Embryonic facial prominence (tissue), 1 donor: ENCODE data around the gene IRX1.

Experiments used
- DNase-seq: peaks from one replicate; pipeline ENCODE4 v3.0.0-alpha.2; 2016; ENCODE audit errors: extremely low spot score

IRX1 gene

DNA sequence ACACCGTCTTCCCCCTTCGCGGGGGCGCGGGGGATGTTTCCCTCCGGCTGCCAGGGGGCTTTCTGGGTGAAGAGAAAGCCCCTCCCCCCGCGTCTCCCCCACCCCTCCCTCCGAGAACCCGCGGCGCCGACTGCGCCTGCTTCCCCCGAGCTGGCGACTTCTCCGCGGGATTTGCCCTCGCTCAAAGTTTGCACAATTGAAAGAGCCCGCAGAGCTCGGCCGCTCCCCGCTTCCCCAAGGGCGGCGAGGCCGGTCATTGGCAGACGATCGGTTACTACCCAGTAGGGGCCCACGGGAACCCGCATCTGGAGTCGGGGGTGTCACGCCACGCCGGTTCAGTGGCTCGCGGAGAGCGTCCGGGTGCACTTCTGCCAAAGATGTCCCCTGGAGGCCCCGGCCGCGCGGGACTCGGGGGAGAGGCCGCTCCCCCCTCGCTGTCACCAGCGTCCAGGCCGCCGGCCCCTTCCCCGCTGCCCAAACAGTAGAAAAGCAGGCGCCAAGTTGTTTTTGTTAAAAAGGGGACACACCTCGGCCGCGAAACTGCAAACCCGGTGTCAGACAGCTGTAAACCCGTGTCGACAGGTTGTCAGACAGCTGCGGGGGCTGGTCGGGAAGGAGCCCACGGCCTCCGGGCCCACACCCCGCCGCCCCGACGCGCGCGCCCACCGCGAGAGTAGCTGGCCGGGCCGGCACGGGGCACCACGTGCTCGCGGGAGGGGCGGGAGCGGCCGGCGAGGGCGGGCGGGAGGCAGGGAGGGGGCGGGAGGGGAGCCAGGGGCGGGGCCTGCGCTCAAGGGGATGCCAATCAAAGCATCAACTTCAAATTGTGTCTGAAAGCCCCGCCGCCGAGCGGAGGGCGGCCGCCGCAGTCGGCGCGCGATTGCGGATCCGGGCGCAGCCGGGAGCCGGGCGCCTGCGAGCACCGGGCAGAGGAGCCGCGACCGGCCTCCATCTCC, at the start of gene IRX1:
IRX1 (plus strand) TSS at position 827 of the 956 bp plus-strand sequence. CDS start 274 bp downstream, outside the sequence.
- no peak for DNase-seq

GRCh38 chr5:3546028-3546427, 49.6 kb upstream of the IRX1 start:
- no peak for DNase-seq

DNA sequence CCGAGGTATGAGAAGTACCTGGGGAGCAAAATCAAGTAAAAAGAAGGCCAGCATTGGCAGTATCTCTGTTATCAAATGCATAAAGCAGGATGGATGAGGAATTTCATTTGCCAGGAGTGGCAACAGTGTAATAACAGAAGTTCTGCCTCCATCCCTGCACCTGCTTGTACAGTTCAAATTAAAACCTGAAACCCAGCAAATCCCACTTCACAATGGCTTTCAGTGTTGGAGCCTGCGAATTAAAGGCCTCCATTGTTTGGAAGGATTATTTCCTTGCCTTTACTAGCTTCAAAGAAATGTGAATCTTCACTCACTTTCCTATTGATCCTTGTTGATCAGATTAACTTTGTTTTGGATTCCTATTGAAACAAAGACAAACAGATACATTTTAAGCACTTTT, 31.5 kb upstream of the IRX1 start:
- DNase-seq, result no peak

DNA sequence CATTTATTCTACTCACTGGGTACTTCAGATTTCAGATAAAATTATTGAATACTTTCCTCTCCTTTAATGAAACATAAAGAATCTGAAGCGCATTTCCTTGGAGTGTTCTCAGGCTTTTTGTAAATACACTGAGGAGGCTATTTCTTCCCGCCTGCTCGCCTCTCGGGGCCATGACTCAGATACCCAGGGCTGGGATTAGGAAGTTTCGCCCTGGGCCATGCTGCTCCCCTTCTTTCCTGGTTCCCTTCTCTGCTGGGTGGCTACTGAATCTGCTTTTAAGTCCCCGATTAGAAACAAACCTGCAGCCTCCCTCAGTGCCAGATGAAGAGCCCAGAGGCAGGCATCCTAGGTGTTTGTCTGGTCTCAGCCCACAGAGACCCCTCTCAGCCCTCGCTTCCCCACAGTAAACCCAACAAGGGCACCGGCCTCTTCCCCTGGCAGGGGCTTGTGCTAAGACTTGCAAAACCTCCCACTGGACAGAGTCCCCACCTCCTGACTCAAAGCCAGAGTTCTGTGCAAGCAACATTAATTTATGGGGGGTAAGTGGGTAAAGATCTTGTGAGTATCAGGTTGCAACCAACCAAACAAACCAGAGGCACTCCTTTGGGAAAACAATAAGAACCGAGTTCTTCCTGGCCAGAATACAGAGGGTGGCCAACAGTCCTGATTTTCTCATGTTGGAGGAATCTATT, 30.7 kb upstream of the IRX1 start:
- DNase-seq, result no peak

- DNase-seq, result no peak
These were observed 10.7 kb upstream of the IRX1 start for GRCh38 chr5:3584724-3585531.

GRCh38 chr5:3590161-3590966, 5.3 kb upstream of the IRX1 start:
- DNase-seq, result no peak

DNA sequence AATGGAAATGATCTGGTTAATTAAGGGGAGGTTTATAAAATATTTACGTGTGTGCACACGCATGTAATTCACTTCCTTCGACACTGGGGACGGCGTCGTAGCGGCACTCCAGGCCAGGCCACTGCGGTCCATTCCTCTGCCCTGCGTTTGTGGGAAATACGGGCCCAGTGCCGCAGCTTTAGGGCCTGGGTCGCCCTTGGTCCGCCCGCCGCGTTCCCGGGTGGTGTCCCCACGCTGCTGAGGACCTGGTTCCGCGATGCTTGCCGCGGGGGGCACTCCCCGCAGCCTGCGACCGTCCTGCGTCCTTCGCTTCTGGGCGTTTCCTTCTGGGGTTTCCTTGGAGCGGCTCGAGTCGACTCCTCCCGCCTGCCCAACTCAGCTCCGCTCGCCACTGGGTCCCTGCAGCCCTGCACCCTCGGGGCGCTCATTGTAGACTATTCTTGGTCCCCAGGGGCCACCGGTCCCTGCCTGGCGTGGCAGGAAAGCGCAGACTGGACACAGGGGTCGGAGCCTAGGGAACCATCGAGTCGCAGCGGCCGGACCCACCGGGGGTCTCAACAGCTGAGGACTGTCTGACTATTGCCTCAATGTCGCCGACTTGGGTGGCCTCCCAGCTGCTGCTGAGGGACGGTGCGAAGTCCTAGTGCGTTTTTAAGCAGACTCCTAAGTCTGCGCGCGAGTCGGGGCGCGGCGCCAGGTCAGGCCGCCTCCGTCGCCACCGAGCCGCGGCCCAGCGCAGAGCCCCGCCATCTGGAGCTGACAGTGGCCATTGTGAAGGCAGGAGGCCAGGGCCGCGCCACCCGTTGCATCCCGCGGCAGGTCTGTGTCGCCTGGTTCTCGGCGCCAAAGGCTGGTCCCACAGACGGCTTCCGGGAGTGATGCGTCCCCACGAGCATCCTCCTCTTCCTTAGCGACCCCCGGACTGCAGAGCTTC, 4.4 kb upstream of the IRX1 start:
- no peak for DNase-seq

GRCh38 chr5:3592298-3592697, 3.3 kb upstream of the IRX1 start:
- no peak for DNase-seq

- no peak for DNase-seq
These were observed 1.7 kb upstream of the IRX1 start for GRCh38 chr5:3593771-3594509.

GRCh38 chr5:3594510-3595005, 1.1 kb upstream of the IRX1 start:
- no peak for DNase-seq

- no peak for DNase-seq
These were observed 711 bp downstream of the IRX1 start for GRCh38 chr5:3596261-3596825.

GRCh38 chr5:3596857-3597166, 1.2 kb downstream of the IRX1 start:
- DNase-seq, result no peak

DNA sequence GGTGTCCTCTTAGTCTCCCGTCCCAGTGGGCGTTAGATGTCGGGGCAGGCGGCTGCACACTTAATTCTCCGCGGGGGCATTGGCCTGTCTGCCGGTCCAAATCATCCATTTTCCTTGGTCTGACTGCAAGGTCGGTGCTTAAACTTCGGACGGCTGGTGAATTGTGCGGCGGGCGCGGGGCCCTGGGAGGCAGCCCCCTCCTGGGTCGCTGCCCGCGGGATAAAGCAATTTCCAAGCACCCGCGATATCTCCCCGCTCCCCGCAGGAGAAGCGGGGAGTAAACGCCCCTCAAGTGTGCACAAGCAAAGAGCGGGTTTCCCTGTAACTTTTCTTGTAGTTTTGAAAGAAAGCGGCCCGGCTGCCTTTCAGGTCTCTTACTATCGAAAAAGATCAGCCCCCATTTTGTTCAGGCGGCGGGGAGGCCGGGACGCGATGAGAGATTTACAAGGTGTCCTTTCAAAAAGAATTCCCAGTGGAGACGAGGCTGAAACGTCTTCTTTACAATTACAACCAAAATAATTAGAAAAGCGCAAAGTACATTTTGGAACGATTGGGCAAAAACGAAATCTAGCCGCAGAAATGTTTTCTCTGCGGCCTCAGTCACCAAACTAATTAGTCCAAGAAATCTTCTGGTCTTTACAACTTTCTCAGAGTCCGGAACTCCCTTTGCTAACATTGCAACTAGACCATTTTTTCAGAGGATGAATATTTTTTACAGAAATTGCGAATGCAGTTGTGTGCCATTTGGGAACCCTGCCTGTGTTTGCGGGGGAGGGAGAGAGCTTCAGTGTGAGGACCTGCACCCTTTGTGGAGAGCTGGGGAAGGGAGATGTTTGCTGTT, 1.8 kb downstream of the IRX1 start:
- no peak for DNase-seq

DNA sequence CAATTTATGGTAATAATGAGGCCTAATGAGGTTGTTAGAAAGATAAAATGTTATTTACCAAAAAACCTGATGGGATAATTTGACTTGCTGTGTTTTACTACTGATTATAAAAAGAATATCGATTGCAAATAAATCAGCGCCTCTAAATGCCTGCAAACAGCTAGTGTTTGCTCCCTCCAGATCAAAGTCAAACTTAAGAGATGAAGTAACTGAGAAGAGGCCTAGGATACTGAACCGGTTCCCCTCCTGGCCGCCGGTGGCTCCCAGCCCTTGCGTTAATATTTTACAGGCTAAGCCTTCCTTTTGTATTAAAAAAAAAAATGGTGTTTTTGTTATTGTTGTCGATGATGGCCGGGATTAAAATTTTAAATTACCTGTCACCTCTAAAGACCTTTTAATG, 2.6 kb downstream of the IRX1 start:
- no peak for DNase-seq

- no peak for DNase-seq
These were observed 3.2 kb downstream of the IRX1 start for GRCh38 chr5:3598769-3599211.

DNA sequence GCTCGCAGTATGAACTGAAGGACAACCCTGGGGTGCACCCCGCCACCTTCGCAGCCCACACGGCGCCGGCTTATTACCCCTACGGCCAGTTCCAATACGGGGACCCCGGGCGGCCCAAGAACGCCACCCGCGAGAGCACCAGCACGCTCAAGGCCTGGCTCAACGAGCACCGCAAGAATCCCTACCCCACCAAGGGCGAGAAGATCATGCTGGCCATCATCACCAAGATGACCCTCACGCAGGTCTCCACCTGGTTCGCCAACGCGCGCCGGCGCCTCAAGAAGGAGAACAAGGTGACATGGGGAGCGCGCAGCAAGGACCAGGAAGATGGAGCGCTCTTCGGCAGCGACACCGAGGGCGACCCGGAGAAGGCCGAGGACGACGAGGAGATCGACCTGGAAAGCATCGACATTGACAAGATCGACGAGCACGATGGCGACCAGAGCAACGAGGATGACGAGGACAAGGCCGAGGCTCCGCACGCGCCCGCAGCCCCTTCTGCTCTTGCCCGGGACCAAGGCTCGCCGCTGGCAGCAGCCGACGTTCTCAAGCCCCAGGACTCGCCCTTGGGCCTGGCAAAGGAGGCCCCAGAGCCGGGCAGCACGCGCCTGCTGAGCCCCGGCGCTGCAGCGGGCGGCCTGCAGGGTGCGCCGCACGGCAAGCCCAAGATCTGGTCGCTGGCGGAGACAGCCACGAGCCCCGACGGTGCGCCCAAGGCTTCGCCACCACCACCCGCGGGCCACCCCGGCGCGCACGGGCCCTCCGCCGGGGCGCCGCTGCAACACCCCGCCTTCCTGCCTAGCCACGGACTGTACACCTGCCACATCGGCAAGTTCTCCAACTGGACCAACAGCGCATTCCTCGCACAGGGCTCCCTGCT, 3.8 kb downstream of the IRX1 start:
- no peak for DNase-seq
